ENCODE measurements around the gene WDR86.

Gene WDR86

GRCh38 chr7:151385626-151386300 is 24.1 kb downstream of the WDR86 start:
- peaks cover 46% of the 10 kb centered on the region for H3K27me3 ChIP-seq (ENCODE audit: insufficient read depth, poor library complexity, severe bottlenecking)
- no peak for DNase-seq (ENCODE audit: low read depth in 1 of 2, low spot score in 1 of 2)
- no peak overlapping the region for H3K4me3 ChIP-seq (replicated peaks; ENCODE audit: insufficient read depth, low read length)
- no peak overlapping the region for H3K27ac ChIP-seq (replicated peaks)
- TF ChIP-seq GABPA (IDR thresholded peaks at IDR 0.05; ENCODE audit: low read depth) (no peak), SPI1 (IDR thresholded peaks at IDR 0.05; ENCODE audit: borderline replicate concordance, low read depth) (no peak), REST (IDR thresholded peaks at IDR 0.05; ENCODE audit: insufficient replicate concordance, low read depth) (no peak), POLR2AphosphoS5 (IDR thresholded peaks at IDR 0.05; ENCODE audit: low read depth) (no peak), CTCF (IDR thresholded peaks at IDR 0.05; ENCODE audit: insufficient read depth, low read length) (no peak)

GRCh38 chr7:151384776-151385625 is 24.8 kb downstream of the WDR86 start:
- TF ChIP-seq CTCF (IDR thresholded peaks at IDR 0.05; ENCODE audit: insufficient read depth, low read length) (no peak), REST (IDR thresholded peaks at IDR 0.05; ENCODE audit: insufficient replicate concordance, low read depth) (no peak), GABPA (IDR thresholded peaks at IDR 0.05; ENCODE audit: low read depth) (no peak), POLR2AphosphoS5 (IDR thresholded peaks at IDR 0.05; ENCODE audit: low read depth) (no peak), SPI1 (IDR thresholded peaks at IDR 0.05; ENCODE audit: borderline replicate concordance, low read depth) (no peak)
- DNase-seq (ENCODE audit: low read depth in 1 of 2, low spot score in 1 of 2) = no peak
- H3K27ac ChIP-seq (replicated peaks) = no peak overlapping the region
- H3K4me3 ChIP-seq (replicated peaks; ENCODE audit: insufficient read depth, low read length) = no peak overlapping the region
- H3K27me3 ChIP-seq (ENCODE audit: insufficient read depth, poor library complexity, severe bottlenecking) = peaks cover 43% of the 10 kb centered on the region

GRCh38 chr7:151384352-151384697 is 25.5 kb downstream of the WDR86 start:
- Histone ChIP-seq H3K4me3 (replicated peaks; ENCODE audit: insufficient read depth, low read length) (no peak overlapping the region), H3K27me3 (ENCODE audit: insufficient read depth, poor library complexity, severe bottlenecking) (peaks cover 36% of the 10 kb centered on the region), H3K27ac (replicated peaks) (no peak overlapping the region)
- TF ChIP-seq POLR2AphosphoS5 (IDR thresholded peaks at IDR 0.05; ENCODE audit: low read depth) = no peak
- TF ChIP-seq GABPA (IDR thresholded peaks at IDR 0.05; ENCODE audit: low read depth) = no peak
- no peak for TF ChIP-seq CTCF (IDR thresholded peaks at IDR 0.05; ENCODE audit: insufficient read depth, low read length)
- TF ChIP-seq REST (IDR thresholded peaks at IDR 0.05; ENCODE audit: insufficient replicate concordance, low read depth) = no peak
- no peak for TF ChIP-seq SPI1 (IDR thresholded peaks at IDR 0.05; ENCODE audit: borderline replicate concordance, low read depth)
- DNase-seq (ENCODE audit: low read depth in 1 of 2, low spot score in 1 of 2) = no peak

Measured in HL-60 (cell line).